Measurements from ENCODE around the gene PTPRN2.

PTPRN2 gene

GRCh38 chr7:158093156-158093796 lies 494.3 kb downstream of the PTPRN2 start:
- DNase-seq (ENCODE audit: low read depth): no peak

GRCh38 chr7:158087196-158087595 lies 500.4 kb downstream of the PTPRN2 start:
- DNase-seq (ENCODE audit: low read depth): no peak

- no peak for DNase-seq (ENCODE audit: low read depth)
These were observed 501.6 kb downstream of the PTPRN2 start for GRCh38 chr7:158085741-158086695.

GRCh38 chr7:158084555-158084954 lies 503.1 kb downstream of the PTPRN2 start:
- no peak for DNase-seq (ENCODE audit: low read depth)

- no peak for DNase-seq (ENCODE audit: low read depth)
These were observed 503.9 kb downstream of the PTPRN2 start for GRCh38 chr7:158083526-158084310.

GRCh38 chr7:158082761-158083160 lies 504.9 kb downstream of the PTPRN2 start:
- no peak for DNase-seq (ENCODE audit: low read depth)

GRCh38 chr7:158080899-158081445 lies 506.7 kb downstream of the PTPRN2 start:
- no peak for DNase-seq (ENCODE audit: low read depth)

GRCh38 chr7:158077934-158078910 lies 509.4 kb downstream of the PTPRN2 start:
- DNase-seq (ENCODE audit: low read depth): no peak

- no peak for DNase-seq (ENCODE audit: low read depth)
These were observed 510.3 kb downstream of the PTPRN2 start for GRCh38 chr7:158077151-158077840.

- no peak for DNase-seq (ENCODE audit: low read depth)
These were observed 511.0 kb downstream of the PTPRN2 start for GRCh38 chr7:158076656-158077055.

- no peak for DNase-seq (ENCODE audit: low read depth)
These were observed 511.4 kb downstream of the PTPRN2 start for GRCh38 chr7:158076215-158076614.

- no peak for DNase-seq (ENCODE audit: low read depth)
These were observed 512.0 kb downstream of the PTPRN2 start for GRCh38 chr7:158075633-158076001.

GRCh38 chr7:158074896-158075632 lies 512.6 kb downstream of the PTPRN2 start:
- DNase-seq (ENCODE audit: low read depth): no peak

- no peak for DNase-seq (ENCODE audit: low read depth)
These were observed 513.5 kb downstream of the PTPRN2 start for GRCh38 chr7:158073845-158074840.

- DNase-seq (ENCODE audit: low read depth): no peak
These were observed 514.5 kb downstream of the PTPRN2 start for GRCh38 chr7:158072991-158073730.

GRCh38 chr7:158070222-158070920 lies 517.3 kb downstream of the PTPRN2 start:
- no peak for DNase-seq (ENCODE audit: low read depth)

GRCh38 chr7:158068853-158069252 lies 518.8 kb downstream of the PTPRN2 start:
- no peak for DNase-seq (ENCODE audit: low read depth)

Data from stimulated activated CD4-positive, alpha-beta T cell treated with anti-CD3 and anti-CD28 coated beads, Interleukin-2, amount 100 ng/mL, for 4 hours (primary cell).